Activated CD4-positive, alpha-beta T cell treated with anti-CD3 and anti-CD28 coated beads, Interleukin-2, amount 50 U/mL, for 16 hours (primary cell): ENCODE measurements around the gene CRYL1.

Experiments used
- DNase-seq: peaks from one replicate; pipeline ENCODE4 v3.0.0-alpha.2; 2020

CRYL1 gene

DNA sequence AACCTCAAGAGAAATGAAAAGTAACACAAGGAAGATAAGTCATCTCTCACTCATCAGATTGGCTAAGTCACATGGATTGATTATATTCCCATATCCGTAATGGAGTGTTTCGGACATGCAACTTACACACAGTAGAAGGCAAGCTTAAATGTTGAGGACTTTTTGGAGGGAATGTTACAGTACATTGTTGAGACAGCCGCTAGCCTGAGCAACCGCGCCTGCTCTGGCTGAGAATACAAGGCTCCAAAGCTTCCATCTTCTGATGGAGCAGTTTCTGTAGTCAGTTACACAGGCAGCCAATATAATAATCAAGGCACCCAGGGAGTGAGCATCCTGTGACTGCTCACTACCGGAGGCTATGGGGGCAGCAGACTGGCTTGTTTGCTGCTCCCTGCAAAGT lies 1.0 kb upstream of the CRYL1 start:
- DNase-seq = no peak

DNA sequence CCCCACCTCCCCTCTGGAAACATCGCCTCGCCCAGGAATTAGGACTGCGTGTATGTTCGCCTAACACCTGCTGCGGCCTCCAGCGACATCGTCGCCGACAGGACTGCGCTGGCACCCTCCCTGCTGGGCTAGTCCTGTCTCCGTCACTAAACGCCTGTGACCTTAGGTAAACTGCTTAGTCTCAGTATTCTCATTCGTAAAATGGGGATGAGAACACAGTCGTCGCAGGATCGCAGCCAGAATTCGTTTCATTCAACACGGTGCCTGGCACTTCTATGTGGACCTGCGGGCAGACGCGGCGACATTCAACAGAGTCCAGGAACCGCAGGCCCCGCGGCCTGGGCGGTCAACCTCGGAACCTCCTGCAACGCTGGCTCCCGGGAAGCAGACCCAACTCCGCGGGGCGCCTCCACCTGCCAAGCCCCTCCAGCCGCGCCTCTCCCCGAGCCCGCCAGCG lies 485 bp downstream of the CRYL1 start:
- peak; percentile 17 for DNase-seq

DNA sequence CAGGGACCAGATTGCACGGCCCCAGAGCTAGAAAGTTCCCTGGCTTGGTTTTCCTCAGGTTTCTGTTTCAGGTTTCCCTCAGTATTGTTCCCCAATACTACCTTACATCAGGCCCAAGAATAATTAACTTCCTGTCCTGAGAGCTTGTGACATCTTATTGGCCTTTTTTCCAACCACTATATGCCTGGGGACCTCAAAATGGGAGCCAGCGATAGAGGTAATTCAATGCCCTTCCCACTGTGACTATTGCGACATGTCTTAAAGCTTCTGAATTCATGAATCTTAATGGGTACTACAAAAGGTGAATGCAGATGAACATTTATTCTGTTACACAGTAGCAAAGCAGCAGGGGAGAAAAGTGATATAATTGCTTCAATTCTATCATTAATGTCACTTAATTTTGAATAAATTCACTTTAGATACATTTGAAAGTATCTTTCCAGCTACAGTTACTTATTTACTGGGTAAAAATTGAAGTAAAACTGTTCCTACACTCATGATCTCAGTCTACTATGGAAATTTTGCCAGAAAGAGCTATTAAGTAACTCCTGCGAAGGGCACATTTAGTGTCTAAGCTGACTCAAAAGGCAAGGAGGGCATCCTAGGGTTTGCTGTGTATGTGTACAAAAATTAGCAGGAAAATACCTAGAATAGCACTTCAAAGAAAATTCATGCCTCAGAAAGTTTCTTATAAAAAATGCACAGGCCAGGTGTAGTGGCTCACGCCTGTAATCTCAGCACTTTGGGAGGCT lies 4.1 kb downstream of the CRYL1 start:
- no peak for DNase-seq

DNA sequence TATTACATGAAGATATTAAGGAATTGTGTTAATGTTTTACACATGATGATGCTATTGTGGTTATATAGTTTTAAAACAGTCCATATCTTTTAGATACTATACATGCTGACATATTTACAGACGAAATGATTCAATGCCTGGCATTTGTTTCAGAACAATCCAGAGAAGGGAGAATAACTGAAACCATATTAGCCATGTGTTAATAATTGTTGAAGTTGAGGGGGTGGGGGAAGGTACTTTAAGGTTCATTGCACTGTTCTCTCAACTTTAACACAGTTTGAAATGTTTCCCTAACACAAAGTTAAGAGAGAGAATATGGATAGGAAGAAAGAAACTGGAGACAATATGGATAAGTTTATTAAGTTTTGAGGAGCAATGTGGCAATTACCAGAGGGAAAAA lies 5.8 kb downstream of the CRYL1 start:
- DNase-seq = no peak

DNA sequence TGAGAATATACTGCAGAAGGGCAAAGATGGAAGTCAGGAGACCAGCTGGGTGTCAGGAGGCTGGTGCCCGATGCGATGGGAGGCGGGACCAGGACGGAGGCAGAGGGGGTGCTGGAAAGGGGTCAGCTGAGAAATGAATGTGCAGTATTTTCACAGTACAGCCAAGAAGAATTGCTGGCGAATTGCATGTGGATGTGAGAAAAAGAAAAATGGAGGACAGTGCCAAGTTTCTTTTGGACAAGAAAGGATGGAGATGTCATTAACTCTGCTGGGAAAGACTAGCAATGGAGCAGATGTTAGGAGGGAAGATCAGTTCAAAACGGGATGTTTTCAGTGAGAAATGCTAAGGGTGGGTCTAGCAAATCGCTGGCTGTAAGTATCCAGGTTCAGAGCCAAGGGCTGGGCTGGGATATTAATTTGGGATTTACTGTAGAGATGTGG lies 7.0 kb downstream of the CRYL1 start:
- DNase-seq = no peak

DNA sequence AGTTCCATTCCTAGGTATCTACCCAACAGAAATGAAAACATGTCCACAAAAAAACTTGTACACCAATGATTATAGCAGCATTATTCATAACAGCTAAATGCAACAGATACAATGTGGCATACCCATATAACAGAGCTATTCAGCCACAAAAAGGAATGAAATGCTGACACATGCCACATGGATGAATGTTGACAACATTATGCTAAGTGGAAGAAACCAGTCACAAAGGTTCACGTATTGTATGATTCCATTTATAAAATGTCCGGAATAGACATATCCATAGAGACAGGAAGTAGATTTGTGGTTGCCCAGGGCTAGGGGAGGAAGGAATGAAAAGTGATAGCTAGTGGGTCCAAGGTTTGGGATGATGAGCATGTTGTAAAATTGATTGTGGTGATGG lies 10.8 kb downstream of the CRYL1 start:
- DNase-seq = no peak

DNA sequence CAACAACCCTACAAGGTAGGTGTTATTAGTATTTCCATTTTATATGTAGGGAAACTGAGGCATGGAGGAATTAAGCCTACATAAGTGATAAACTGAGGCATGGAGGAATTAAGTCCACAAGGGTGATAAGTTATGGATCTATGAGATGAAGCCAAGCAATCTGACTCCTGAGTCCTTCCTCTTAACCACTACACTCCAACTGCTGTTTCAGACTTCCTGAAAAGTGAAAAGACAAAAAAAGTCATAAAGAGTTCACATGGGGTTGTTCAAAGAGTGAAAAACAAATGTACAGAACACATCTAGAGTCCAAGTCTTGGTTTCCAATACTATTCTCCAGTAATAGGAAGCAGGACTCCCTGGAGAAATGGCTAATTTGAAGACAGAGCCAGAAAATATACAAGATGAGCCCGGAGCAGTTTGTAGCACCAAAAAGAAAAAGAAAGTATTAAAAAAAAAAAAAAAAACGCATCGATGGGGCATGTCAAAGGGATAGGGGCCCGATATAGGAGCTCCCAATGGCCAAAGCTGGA lies 12.1 kb downstream of the CRYL1 start:
- no peak for DNase-seq

DNA sequence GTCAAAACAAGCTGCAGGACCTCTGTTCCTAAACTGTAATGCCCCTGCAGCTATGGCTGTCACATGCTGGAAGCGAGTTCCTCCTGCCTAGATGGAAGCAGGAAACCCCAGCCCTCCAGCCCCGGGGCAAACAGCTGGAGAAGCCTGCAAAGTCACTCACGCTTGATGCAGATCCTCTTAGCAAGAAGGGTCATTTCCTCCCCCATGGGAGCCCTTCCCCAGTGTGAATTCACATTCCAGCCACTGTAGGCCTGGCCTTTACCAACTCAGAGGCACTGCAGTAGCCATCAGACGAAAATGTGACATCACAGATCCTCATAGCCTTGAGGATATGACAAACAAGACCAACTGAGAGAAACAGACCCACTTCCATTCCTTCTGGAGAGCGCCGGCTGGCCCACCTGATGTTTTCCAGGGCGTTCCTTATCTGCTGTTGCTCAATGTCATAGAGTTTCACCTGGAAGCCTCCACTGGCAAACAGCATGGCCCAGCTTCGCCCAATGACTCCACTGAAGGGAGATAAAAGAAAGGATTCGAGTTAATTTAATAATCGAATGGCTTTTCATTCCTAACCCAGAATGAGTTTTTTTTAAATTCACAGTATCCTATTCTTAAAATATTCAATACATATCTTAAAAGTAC lies 13.5 kb downstream of the CRYL1 start:
- no peak for DNase-seq

DNA sequence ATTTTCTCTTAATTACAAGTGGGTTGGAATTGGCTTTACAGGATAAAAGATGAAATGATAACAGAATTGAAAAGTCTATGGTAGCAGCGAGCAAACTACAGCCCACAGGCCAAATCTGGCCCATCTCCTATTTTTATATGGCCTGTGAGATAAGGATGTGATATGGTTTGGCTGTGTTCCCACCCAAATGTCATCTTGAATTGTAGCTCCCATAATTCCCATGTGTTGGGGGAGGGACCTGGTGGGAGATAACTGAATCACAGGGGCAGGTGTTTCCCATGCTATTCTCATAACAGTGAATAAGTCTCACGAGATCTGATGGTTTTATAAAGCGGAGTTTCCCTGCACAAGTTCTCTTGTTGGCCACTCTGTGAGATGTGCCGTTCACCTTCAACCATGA lies 19.0 kb downstream of the CRYL1 start:
- no peak for DNase-seq

DNA sequence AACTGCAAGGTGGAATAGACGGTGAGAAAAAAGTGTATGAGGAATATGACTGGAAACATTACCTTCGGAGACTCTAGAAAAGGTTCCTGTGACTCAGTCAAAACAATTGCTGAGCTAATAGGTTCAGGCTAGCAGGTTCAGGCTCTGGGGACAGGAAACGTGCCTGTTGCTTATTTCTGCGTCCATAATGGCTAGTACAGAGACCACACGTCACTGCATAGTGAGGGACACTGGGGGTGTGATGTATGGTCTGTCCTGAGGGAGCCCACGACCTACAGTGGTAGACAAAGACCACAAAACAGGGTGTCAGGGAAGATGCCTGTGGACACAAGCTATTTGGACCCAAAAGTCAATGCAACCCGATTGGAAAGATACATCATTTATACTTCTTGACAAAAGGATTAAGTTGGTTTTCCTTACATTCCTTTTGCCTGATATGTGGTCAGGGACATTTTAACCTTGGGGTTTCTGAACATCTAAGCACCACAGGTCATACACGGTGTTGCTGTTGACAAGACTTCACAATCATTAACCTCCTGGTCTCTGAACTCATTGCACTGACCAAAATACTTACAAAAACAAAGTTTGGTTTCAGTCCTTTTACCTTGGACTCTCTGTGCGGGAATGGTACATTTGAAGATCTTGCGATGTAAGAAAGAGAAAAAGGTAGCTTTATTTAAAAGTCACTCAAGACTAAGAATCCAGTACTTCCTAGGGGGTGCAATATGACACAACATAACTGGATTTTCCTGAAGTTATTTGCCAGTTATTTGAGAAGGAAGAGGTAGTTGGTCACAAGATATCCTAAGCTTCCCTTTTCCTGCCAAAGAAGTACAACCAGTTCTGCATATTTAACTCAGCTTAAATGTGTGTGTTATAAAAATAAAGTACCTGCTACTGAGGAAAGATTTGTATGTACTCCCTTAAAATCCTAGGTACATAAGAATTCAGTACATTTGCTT lies 20.0 kb downstream of the CRYL1 start:
- no peak for DNase-seq

DNA sequence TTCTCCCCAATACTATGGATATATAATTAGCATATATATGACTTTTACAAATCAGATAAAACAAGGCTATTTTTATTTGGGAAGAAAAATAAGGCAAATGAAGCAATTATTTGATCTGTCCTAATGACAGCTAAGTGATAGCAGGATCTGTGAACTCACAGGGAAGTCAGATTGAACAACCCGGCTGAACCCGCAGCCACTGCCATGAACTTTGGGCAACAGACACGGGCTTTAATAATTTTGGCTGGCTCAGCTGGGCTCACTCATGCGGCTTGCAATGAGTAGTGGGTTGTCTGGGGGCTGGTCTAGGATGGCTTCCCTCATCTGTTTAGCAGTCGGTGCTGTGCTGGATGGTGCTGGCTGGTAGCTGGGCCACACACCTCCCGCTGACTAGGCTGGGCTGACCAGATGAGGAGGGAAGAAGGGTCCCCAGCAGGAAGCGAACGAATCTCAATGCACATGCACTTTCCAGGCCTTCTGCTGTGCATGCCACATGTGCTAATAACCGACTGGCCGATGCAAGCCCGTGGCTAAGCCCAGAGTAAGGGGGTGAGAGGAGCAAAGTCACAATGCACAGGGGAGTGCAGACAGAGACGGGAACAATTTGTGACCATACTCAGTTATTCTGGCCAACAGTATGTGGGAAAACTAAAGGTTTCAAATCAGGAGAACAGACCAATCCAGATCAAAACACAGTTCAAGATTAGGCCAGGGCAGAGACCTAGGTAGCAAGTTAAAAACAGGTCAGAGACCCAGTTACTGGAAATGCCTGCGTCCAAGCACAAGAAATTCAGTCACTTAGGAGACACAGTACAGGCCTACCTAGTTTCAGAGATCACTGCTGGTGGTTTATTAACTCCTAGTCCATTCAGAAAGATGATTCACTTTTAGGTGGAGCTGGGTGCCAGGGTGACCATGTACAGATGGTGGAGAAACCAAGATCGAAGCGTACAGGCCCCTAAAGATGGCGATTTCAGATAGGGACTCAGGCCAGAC lies 22.3 kb downstream of the CRYL1 start:
- no peak for DNase-seq

DNA sequence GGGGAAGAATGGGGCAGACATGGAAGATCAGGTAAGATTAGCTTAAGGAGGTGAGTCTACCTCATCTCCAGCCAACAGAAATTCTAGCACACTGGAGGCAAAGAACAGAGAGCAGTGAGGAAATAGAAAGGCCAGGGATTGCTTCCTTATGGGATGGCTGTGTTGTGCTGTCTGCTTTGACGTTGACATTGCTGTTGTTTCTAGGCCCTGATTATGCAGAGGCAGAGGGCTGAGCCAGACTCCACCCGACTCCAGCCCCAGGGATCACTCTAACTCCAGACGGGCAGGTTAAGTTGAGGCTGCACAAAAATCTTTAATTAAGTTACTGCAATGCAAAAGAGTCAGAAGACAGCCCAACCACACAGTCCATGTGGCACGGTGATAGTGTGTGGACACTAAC lies 24.1 kb downstream of the CRYL1 start:
- DNase-seq = no peak

DNA sequence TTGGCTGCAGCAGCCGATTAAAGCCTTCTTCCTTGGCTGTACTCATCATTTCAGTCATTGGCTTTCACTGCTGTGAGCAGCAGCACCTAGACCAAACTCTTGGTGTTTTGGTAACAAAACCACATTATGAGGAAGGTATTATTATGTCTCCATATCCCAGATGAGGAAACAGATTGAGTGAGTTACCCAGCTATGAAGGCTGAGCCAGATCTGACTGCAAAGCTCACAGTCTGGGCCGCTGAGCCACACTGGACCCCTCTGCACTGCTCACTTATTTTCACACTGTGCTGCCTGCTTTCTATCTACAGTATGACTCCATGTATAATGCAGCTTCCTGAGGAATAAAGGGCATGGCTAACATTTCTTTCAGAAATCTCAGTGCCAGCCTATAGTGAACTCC lies 24.5 kb downstream of the CRYL1 start:
- DNase-seq = no peak

DNA sequence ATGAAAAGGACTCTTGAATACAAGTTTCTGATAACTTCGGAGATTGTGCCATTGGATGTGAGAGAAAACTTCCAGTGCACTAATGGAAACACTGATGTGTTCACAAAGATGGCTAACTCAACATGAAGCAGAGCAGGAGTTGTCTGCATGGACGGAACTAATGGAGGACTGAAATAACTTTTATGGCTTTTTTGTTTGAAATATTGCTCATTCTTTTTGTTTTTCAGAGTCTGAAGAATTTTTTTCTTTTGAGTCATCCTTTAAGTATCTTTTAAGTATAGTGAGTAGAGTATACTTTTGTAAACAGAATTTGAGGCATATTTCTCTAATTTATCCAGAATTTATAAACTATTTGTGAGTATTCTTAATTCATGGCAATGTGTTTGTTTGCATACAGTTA lies 25.7 kb downstream of the CRYL1 start:
- no peak for DNase-seq

DNA sequence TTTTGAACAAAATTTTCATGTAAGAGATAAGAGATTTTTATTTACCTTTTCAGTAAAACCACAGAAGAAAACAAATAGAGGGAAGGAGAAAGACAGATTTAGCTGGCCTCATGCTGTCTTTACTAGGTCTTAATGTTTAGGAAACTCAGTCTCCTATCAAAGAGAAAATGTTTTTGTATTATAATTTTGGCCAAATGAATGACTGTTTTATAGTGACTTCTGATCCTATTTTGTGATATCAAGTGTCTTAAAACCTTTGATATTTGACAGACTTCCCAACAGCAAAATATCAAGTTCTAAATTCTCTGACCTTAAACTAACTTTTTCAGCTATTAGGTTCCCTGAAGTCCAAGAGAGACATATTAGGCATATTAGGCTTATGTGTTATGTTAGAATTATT lies 27.0 kb downstream of the CRYL1 start:
- no peak for DNase-seq

DNA sequence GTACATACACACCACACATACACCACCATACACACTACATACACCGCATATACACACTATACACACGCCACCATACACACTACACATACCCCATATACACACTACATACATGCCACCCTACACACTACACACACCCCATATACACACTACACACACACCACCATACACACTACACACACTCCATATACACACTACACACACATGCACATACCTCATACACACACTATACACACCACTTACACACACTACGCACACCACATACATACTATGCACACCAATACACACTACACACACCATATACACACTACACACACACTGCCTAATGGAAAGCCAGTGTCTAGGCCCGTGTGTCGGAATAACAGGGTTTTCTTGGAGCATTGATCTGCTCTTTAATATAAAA lies 27.5 kb downstream of the CRYL1 start:
- DNase-seq = no peak

DNA sequence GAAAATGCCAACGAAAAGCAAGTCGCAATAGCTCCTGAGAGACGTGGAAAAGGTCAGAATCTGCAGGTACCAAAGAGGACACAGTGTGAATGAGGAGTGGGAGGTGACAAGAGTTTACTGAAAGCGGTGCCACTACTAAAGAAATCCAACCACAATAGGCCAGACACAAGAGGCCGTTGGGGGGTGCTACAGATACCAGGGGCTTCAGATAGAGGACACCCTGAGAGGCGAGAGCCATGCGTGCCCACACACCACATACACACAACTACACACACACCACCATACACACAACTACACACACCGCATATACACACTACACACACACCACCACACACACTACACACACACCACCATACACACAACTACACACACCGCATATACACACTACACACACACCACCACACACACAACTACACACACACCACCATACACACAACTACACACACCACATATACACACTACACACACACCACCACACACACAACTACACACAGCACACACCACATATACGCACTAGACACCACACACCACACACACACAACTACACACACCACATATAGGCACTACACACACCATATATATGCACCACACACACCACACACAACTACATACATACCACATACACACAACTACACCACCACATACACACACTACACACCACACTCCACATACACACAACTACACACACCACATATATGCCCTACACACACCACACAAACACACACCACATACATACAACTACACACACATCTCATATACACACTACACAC lies 28.5 kb downstream of the CRYL1 start:
- DNase-seq = no peak

DNA sequence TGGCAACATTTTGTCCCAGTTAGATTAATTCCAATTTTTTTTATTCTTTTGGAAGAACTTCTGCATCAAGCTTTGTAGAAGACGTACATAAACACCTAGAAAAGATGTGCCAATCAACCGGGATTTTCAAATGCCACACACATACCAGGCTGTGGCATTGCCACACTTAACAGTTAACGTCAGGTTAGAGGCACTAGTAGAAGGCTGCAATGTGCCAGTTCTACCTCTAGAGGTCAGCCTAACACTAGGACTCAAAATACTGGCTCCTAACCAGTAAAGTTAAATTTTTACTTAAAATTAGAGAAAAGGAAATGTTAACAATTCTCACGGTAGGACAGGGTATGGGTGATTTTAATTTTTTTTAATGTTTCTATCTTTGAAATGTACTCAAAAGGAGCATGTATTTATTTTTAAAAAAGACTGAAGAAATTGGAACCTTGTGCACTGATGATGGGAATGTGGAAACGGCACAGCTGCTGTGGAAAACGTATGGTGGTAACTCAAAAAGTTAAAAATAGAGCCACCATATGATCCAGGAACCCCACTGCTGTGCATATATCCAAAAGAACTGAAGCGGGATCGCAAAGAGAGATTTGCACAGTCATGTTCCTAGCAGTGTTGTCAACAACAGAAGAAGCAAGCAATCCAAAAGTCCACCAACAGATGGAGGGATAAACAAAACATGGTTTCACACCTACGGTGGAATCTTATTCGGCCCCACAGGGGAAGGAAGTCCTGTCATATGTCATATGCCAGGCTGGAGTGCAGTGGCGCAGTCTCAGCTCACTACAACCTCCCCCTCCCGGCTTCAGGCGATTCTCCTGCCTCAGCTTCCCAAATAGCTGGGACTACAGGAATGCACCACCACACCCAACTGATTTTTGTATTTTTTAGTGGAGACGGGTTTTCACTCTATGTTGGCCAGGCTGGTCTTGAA lies 30.3 kb downstream of the CRYL1 start:
- peak; percentile 77 for DNase-seq

DNA sequence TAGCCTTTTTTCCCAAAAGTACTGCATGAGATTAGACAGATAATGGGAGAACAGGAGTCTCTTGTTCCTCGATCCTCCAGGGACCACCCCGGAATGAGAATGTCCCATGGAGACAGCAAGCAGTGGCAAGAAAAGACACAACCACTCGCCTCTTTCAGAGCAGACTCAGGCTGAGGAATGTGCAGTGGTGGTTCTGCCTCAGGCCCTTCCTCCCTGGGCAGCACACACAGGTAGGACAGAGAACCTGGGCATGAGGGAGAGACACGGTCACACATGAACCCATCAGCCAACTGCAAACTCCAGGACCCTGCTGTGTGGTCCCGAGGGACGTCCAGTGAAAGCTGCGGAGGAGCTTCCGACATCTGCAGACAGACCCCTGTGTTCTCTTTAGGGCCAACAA lies 31.0 kb downstream of the CRYL1 start:
- DNase-seq = no peak

DNA sequence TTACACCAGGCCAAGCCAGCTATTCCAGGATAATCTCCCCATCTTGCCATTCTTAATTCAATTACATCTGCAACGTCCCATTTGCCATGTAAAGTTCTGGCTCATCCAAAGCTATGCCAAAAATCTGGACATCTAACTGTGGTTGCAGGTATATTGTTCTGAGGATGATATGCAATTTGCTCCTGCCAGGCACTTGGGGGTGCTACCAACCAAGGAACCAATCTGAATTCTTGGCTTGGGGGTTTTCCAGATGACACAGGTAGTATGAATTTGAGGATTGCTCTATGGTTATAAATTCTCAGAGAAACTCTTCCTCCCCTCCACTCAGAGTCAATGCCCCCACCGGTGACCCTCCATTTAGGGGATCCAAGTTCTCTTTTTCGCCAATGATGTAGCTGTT lies 33.0 kb downstream of the CRYL1 start:
- peak; percentile 50 for DNase-seq
